K562 (cell line): ENCODE data around the gene MOSPD3. TPM values are rescaled to one million over a fixed set of nuclear protein-coding genes. Genes with fewer than 3 reads are reported as not detected.
A peak's percentile ranks its signal among the peaks of the same experiment; 100 is the strongest.

Experiments used
- CC2D1A ChIP-seq: fragments of 450-650 bp; IDR thresholded peaks from 2 replicates; pipeline ENCODE4 v1.6.1; 2017; ENCODE audit warnings: mild to moderate bottlenecking
- GTF2A2 ChIP-seq: IDR thresholded peaks from 2 replicates; pipeline ENCODE4 v1.6.1; 2016; ENCODE audit warnings: mild to moderate bottlenecking, missing genetic modification characterization, missing compliant biosample characterization
- KLF16 ChIP-seq: IDR thresholded peaks from 2 replicates; pipeline ENCODE4 v1.6.1; 2016; ENCODE audit warnings: antibody characterized with exemption
- POU5F1 ChIP-seq: fragments of 150-350 bp; IDR thresholded peaks from 2 replicates; pipeline ENCODE4 v1.6.1; 2014; ENCODE audit warnings: borderline replicate concordance, low read length, low read depth, mild to moderate bottlenecking; ENCODE audit not compliant: partially characterized antibody
- PTTG1 ChIP-seq: fragments of 450-650 bp; IDR thresholded peaks from 2 replicates; pipeline ENCODE4 v1.6.1; 2016; ENCODE audit warnings: low read depth, mild to moderate bottlenecking, missing genetic modification characterization, missing compliant biosample characterization
- RUNX1 ChIP-seq: sonication (generic); IDR thresholded peaks from 2 replicates; pipeline ENCODE4 v1.6.1; 2016; ENCODE audit warnings: antibody characterized with exemption, low read depth
- SP2 ChIP-seq: IDR thresholded peaks from 2 replicates; pipeline ENCODE4 v1.6.1; 2011; ENCODE audit warnings: mild to moderate bottlenecking, low read depth, low read length, moderate library complexity; ENCODE audit not compliant: poor library complexity, severe bottlenecking; ENCODE audit errors: extremely low read depth
- TCFL5 ChIP-seq: fragments of 250-450 bp; sonication (Bioruptor Pico); conservative IDR thresholded peaks from 2 replicates; pipeline ENCODE4 v1.6.1; 2021; ENCODE audit warnings: mild to moderate bottlenecking, moderate library complexity, matching md5 sums
- ZNF253 ChIP-seq: fragments of 250-450 bp; sonication (Bioruptor Pico); conservative IDR thresholded peaks from 2 replicates; pipeline ENCODE4 v1.6.1; 2021; ENCODE audit warnings: mild to moderate bottlenecking
- polyA plus RNA-seq, 8 experiments: library from polyadenylated mRNA; depleted of rRNA in 4 of 8; stranded (reverse) in 5 of 8; unstranded in 3 of 8; fragments of >200 nt; fragmentation: Nextera tagmentation in 2 of 8; fragmentation: Illumina TruSeq in 1 of 8; extraction: Ambion mirVana in 2 of 8; extraction: Trizol in 1 of 8; gene quantifications; 2 replicates each; pipeline versions ENCODE4 v1.2.1 to v1.2.3, GENCODE V29; 2011 to 2014; ENCODE audit warnings: inconsistent platforms in 1 of 8, missing spikeins in 1 of 8
- total RNA-seq, 7 experiments: library from RNA; depleted of rRNA in 6 of 7; stranded (reverse); fragments of >200 nt in 6 of 7; fragmentation: Illumina TruSeq in 2 of 7; extraction: Trizol in 2 of 7; gene quantifications; 2 replicates each; pipeline versions ENCODE4 v1.2.1 to v1.2.3, GENCODE V29; 2011 to 2021; ENCODE audit warnings: low replicate concordance in 1 of 7
- TF ChIP-seq, protein P1 (sequence below): sonication (generic); formaldehyde crosslinking; IDR thresholded peaks from 2 replicates; pipeline ENCODE4 v1.8.0; 2022; ENCODE audit warnings: mild to moderate bottlenecking, missing genetic modification reagents, borderline replicate concordance
- TF ChIP-seq, protein P2 (sequence below): sonication (generic); formaldehyde crosslinking; IDR thresholded peaks from 2 replicates; pipeline ENCODE4 v1.8.1; 2023; ENCODE audit warnings: mild to moderate bottlenecking, missing genetic modification reagents
- TF ChIP-seq, protein P3 (sequence below): sonication (generic); formaldehyde crosslinking; IDR thresholded peaks from 2 replicates; pipeline ENCODE4 v1.8.1; 2023; ENCODE audit warnings: mild to moderate bottlenecking, missing genetic modification reagents
- TF ChIP-seq, protein P4 (sequence below): fragments of 450-650 bp; formaldehyde crosslinking; IDR thresholded peaks from 2 replicates; pipeline ENCODE4 v1.4.0; 2020; ENCODE audit warnings: mild to moderate bottlenecking, moderate library complexity
- TF ChIP-seq, protein P5 (sequence below): fragments of 450-650 bp; formaldehyde crosslinking; IDR thresholded peaks from 2 replicates; pipeline ENCODE4 v1.4.0; 2020; ENCODE audit warnings: mild to moderate bottlenecking, moderate library complexity
- TF ChIP-seq, protein P6 (sequence below), 3 experiments: IDR thresholded peaks in 2 of 3; conservative IDR thresholded peaks in 1 of 3; 2 replicates each; pipeline ENCODE4 v1.5.1; 2011 to 2012; ENCODE audit warnings: low read length in 3 of 3, mild to moderate bottlenecking in 3 of 3, control low read depth in 2 of 3, improper control_type of control experiment in 1 of 3, inconsistent platforms in 1 of 3, low read depth in 1 of 3, mixed read lengths in 1 of 3, moderate library complexity in 1 of 3; ENCODE audit not compliant: insufficient read depth in 2 of 3

The MOSPD3 gene
- total and polyA plus RNA-seq, 9 of the 15 experiments (the other 6 are each of a cell fraction or from before 2014, with no cell fraction given): 1.4 to 32.1 (median 7.3) TPM

DNA sequence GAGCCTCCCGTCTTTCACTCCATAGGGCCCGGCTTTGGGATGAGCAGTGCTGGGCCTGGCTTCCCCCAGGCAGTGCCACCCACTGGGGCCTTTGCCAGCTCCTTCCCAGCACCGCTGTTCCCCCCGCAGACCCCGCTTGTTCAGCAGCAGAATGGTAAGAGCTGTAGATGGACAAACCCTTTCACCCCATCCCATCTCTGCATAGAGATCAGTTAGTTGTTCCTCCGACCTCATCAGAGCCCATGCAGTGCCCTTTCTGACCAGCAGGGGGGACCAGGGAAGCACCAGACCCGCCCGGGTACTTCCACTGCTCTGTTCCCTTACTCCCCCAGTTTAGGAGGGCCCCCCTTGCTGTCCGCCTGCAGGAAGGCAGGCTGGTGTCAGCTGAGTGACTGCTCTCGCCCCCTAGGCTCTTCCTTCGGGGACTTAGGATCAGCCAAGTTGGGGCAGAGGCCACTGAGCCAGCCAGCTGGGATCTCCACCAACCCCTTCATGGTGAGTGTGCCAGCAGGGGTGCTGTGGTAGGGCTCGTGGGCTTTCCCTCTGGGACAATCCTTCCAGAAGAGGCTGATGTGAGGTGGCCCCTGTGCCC lies 48.4 kb upstream of the MOSPD3 start (continued):
- TF ChIP-seq, protein P1, sequence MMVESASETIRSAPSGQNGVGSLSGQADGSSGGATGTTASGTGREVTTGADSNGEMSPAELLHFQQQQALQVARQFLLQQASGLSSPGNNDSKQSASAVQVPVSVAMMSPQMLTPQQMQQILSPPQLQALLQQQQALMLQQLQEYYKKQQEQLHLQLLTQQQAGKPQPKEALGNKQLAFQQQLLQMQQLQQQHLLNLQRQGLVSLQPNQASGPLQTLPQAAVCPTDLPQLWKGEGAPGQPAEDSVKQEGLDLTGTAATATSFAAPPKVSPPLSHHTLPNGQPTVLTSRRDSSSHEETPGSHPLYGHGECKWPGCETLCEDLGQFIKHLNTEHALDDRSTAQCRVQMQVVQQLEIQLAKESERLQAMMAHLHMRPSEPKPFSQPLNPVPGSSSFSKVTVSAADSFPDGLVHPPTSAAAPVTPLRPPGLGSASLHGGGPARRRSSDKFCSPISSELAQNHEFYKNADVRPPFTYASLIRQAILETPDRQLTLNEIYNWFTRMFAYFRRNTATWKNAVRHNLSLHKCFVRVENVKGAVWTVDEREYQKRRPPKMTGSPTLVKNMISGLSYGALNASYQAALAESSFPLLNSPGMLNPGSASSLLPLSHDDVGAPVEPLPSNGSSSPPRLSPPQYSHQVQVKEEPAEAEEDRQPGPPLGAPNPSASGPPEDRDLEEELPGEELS (CRISPR knock-in tag): no peak
- TF ChIP-seq, protein P2, sequence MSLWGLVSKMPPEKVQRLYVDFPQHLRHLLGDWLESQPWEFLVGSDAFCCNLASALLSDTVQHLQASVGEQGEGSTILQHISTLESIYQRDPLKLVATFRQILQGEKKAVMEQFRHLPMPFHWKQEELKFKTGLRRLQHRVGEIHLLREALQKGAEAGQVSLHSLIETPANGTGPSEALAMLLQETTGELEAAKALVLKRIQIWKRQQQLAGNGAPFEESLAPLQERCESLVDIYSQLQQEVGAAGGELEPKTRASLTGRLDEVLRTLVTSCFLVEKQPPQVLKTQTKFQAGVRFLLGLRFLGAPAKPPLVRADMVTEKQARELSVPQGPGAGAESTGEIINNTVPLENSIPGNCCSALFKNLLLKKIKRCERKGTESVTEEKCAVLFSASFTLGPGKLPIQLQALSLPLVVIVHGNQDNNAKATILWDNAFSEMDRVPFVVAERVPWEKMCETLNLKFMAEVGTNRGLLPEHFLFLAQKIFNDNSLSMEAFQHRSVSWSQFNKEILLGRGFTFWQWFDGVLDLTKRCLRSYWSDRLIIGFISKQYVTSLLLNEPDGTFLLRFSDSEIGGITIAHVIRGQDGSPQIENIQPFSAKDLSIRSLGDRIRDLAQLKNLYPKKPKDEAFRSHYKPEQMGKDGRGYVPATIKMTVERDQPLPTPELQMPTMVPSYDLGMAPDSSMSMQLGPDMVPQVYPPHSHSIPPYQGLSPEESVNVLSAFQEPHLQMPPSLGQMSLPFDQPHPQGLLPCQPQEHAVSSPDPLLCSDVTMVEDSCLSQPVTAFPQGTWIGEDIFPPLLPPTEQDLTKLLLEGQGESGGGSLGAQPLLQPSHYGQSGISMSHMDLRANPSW (CRISPR knock-in tag): peak; percentile 46; the same call in 1 of the 2 replicates
- TF ChIP-seq, protein P3, sequence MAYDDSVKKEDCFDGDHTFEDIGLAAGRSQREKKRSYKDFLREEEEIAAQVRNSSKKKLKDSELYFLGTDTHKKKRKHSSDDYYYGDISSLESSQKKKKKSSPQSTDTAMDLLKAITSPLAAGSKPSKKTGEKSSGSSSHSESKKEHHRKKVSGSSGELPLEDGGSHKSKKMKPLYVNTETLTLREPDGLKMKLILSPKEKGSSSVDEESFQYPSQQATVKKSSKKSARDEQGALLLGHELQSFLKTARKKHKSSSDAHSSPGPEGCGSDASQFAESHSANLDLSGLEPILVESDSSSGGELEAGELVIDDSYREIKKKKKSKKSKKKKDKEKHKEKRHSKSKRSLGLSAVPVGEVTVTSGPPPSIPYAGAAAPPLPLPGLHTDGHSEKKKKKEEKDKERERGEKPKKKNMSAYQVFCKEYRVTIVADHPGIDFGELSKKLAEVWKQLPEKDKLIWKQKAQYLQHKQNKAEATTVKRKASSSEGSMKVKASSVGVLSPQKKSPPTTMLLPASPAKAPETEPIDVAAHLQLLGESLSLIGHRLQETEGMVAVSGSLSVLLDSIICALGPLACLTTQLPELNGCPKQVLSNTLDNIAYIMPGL (CRISPR knock-in tag): no peak
- TF ChIP-seq, protein P4, sequence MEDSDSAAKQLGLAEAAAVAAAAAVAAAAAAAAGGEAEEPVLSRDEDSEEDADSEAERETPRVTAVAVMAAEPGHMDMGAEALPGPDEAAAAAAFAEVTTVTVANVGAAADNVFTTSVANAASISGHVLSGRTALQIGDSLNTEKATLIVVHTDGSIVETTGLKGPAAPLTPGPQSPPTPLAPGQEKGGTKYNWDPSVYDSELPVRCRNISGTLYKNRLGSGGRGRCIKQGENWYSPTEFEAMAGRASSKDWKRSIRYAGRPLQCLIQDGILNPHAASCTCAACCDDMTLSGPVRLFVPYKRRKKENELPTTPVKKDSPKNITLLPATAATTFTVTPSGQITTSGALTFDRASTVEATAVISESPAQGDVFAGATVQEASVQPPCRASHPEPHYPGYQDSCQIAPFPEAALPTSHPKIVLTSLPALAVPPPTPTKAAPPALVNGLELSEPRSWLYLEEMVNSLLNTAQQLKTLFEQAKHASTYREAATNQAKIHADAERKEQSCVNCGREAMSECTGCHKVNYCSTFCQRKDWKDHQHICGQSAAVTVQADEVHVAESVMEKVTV (CRISPR knock-in tag): peak; percentile 65
- no peak for TF ChIP-seq PTTG1 (tag)
- TF ChIP-seq, protein P5, sequence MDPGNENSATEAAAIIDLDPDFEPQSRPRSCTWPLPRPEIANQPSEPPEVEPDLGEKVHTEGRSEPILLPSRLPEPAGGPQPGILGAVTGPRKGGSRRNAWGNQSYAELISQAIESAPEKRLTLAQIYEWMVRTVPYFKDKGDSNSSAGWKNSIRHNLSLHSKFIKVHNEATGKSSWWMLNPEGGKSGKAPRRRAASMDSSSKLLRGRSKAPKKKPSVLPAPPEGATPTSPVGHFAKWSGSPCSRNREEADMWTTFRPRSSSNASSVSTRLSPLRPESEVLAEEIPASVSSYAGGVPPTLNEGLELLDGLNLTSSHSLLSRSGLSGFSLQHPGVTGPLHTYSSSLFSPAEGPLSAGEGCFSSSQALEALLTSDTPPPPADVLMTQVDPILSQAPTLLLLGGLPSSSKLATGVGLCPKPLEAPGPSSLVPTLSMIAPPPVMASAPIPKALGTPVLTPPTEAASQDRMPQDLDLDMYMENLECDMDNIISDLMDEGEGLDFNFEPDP (CRISPR knock-in tag): no peak
- TF ChIP-seq, protein P6, sequence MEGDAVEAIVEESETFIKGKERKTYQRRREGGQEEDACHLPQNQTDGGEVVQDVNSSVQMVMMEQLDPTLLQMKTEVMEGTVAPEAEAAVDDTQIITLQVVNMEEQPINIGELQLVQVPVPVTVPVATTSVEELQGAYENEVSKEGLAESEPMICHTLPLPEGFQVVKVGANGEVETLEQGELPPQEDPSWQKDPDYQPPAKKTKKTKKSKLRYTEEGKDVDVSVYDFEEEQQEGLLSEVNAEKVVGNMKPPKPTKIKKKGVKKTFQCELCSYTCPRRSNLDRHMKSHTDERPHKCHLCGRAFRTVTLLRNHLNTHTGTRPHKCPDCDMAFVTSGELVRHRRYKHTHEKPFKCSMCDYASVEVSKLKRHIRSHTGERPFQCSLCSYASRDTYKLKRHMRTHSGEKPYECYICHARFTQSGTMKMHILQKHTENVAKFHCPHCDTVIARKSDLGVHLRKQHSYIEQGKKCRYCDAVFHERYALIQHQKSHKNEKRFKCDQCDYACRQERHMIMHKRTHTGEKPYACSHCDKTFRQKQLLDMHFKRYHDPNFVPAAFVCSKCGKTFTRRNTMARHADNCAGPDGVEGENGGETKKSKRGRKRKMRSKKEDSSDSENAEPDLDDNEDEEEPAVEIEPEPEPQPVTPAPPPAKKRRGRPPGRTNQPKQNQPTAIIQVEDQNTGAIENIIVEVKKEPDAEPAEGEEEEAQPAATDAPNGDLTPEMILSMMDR (IDR thresholded peaks at IDR 0.05 in 2 of 3, conservative IDR thresholded peaks at IDR 0.05 in 1 of 3; ENCODE audit: insufficient read depth in 2 of 3, low read depth in 1 of 3, low read length in 3 of 3): peak; percentile 92 to 99 (median 96)
- peak; percentile 64 for TF ChIP-seq CC2D1A
- TF ChIP-seq POU5F1: no peak
- no peak for TF ChIP-seq TCFL5
- TF ChIP-seq RUNX1: peak; percentile 16; the same call in 1 of the 2 replicates
- 0 out of 2 replicates have a peak, but pooled peaks have one; percentile 28 for TF ChIP-seq KLF16
- TF ChIP-seq SP2: no peak
- TF ChIP-seq GTF2A2: no peak
- no peak for TF ChIP-seq ZNF253 (CRISPR knock-in tag)
